Stimulated activated effector memory CD8-positive, alpha-beta T cell treated with anti-CD3 and anti-CD28 coated beads, Interleukin-12 subunit alpha, Interleukin-12 subunit beta, amount 100 ng/mL, for 72 hours (primary cell): ENCODE results near the gene MTCL1.

Experiments
- ATAC-seq: fragments of 150-1000 bp; cut with Tn5 transposase; 2 replicates; pipeline ENCODE4 v1.10.0; 2021
- DNase-seq, 2 donors: peaks; one replicate each; pipeline ENCODE4 v3.0.0; 2021 to 2022; ENCODE audit warnings: low spot score in 2 of 2
- H3K27ac Mint-ChIP-seq: one replicate; pipeline ENCODE4 v1.8.0; 2022; ENCODE audit warnings: mild to moderate bottlenecking, mixed read lengths
- H3K36me3 Mint-ChIP-seq: one replicate; pipeline ENCODE4 v1.8.0; 2022; ENCODE audit warnings: mild to moderate bottlenecking, mixed read lengths
- H3K4me1 Mint-ChIP-seq: one replicate; pipeline ENCODE4 v1.8.0; 2022; ENCODE audit warnings: mixed read lengths
- H3K4me3 Mint-ChIP-seq: one replicate; pipeline ENCODE4 v1.8.0; 2022; ENCODE audit warnings: mild to moderate bottlenecking, mixed read lengths
- H3K9me3 Mint-ChIP-seq: one replicate; pipeline ENCODE4 v1.8.0; 2022; ENCODE audit warnings: mixed read lengths

Gene MTCL1

GRCh38 chr18:8741532-8741931 is 36.2 kb downstream of the MTCL1 start:
- H3K36me3 Mint-ChIP-seq, result no peaks in the 10 kb centered on the region

DNA sequence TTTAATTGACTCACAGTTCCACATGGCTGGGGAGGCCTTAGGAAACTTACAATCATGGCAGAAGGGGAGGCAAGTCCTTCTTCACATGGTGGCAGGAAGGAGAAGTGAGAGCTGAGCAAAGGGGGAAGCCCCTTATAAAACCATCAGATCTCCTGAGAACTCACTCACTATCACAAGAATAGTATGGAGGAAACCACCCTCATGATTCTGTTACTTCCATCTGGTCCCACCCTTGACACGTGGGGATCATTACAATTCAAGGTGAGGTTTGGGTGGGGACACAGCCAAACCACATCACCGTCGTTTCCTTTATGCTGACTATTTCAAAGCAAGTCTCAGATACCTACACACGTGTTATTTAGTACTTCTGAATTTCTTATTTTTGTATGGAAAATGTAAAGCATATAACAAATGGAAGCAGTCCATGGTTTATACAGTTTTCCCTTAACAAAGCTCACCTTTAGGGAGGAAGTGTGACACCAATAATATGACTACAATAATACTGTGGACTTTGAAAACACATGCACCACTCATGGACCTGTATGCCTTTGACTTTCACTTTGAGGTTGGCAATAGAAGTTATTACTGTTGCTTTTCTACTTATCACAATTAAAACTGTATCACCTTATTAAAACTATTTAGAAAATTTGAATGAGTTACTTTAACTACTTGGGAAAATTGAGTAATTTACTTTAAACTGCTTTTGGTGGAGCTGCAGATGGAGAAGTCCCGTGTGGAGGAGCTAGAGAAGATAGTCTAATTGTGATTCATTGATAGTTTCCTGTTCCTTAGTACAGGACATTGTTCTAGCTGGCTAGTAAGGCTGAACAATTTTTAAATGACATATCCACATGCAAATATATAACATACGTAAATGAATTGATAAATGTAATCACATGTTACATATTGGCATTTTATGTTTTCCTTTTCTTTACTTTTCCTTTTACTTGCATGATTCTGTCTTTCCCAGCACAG is 37.3 kb downstream of the MTCL1 start:
- no peak overlapping the region for H3K4me3 Mint-ChIP-seq
- DNase-seq (no peak), ATAC-seq (no peak)
- H3K4me1 Mint-ChIP-seq, result peaks cover 25% of the 10 kb centered on the region
- H3K36me3 Mint-ChIP-seq, result no peaks in the 10 kb centered on the region
- peaks cover 13% of the 10 kb centered on the region for H3K9me3 Mint-ChIP-seq
- no peak overlapping the region for H3K27ac Mint-ChIP-seq

More at GRCh38 chr18:8741532-8741931, 36.2 kb downstream of the MTCL1 start:
- no peak for DNase-seq
- H3K27ac Mint-ChIP-seq, result no peak overlapping the region
- ATAC-seq, result no peak
- H3K9me3 Mint-ChIP-seq, result peaks cover 13% of the 10 kb centered on the region
- H3K4me1 Mint-ChIP-seq, result peaks cover 25% of the 10 kb centered on the region
- no peak overlapping the region for H3K4me3 Mint-ChIP-seq

- no peak for ATAC-seq
- DNase-seq, result no peak
- Mint-ChIP-seq H3K36me3 (no peaks in the 10 kb centered on the region), H3K9me3 (peaks cover 13% of the 10 kb centered on the region), H3K4me1 (peaks cover 25% of the 10 kb centered on the region), H3K27ac (no peak overlapping the region), H3K4me3 (no peak overlapping the region)
Observed at GRCh38 chr18:8744038-8744437, 38.7 kb downstream of the MTCL1 start.

- H3K27ac Mint-ChIP-seq, result no peak overlapping the region
- H3K36me3 Mint-ChIP-seq, result no peaks in the 10 kb centered on the region
- no peak for DNase-seq
- peaks cover 25% of the 10 kb centered on the region for H3K4me1 Mint-ChIP-seq
- peak; percentile 42 for ATAC-seq
- H3K9me3 Mint-ChIP-seq, result peaks cover 13% of the 10 kb centered on the region
- no peak overlapping the region for H3K4me3 Mint-ChIP-seq
Observed at GRCh38 chr18:8744656-8745055, 39.3 kb downstream of the MTCL1 start.

DNA sequence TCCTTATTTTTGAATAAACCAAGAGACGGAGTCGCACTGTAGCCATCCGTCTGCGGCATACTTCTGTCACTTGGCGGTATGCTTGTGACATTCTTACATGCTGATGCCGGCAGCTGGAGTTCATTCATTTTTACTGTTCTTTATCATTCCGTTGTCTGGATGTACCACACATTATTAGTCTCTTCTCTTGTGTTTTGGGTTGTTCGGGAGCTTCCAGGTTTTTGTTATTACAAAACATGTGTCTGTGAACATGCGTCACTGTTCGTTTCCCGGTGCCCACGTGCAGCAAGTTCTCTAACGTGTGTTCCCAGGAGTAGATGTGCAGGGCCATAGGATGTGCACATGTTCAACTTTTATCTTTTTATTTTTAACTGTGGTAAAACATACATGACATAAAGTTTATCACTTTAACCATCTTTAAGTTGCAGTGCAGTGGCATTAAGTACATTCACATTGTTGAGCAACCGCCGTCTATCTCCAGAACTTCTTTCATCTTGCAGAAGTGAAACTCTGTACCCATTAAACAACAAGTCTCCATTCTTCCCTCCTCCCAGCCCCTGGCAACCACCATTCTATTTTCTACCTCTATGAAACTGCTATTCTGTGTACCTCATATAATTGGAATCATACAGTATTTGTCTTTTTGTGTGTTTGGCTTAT is 40.1 kb downstream of the MTCL1 start:
- Mint-ChIP-seq H3K9me3 (peaks cover 13% of the 10 kb centered on the region), H3K4me1 (peaks cover 28% of the 10 kb centered on the region), H3K4me3 (no peak overlapping the region), H3K36me3 (no peaks in the 10 kb centered on the region), H3K27ac (no peak overlapping the region)
- DNase-seq (no peak), ATAC-seq (no peak)

DNA sequence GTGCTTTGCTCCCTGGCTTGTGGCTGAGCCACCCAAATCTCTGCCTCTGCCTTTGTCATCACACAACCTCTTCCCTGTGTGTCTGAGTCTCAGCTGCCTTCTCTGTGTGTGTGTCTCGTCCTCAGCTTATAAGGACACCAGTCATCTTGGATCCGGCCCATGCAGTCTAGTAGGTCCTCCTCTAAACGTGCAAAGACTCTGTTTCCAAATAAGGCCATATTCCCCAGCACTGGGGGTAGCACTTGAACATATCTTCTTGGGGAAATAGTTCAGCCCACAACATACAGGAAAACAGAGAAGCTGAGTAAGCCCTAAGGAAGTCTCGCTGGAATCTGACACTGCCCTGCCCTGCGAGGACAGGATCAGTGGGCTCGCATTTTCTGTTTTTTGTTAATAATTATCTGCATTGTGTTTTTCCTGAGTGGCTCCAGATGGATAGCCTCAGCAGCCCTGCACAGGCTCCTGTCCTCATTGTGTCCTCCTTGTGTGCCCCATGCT is 42.1 kb downstream of the MTCL1 start:
- ATAC-seq (no peak), DNase-seq (no peak)
- Mint-ChIP-seq H3K27ac (no peak overlapping the region), H3K4me1 (peaks cover 25% of the 10 kb centered on the region), H3K36me3 (no peaks in the 10 kb centered on the region), H3K4me3 (no peak overlapping the region), H3K9me3 (peaks cover 4% of the 10 kb centered on the region)

DNA sequence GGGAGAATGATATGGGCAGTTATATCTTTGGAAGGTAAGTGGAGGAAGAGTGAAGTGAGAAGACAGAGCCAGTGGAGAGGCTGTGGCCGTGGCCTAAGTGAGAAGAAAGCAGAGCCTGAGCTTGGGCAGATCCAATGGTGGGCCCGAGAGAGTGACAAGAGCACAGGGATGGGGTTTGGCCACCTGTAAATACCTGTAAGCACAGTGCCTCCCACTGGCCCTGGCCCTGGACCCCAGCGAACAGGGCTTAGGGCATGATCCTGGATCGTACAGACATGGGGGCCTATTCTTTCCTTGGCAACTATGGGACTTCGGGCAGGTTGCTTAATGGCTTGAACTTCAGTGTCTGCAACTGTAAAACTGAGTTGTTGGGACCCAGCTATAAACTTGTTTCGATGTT is 44.1 kb downstream of the MTCL1 start:
- no peaks in the 10 kb centered on the region for H3K36me3 Mint-ChIP-seq
- ATAC-seq, result no peak
- no peaks in the 10 kb centered on the region for H3K9me3 Mint-ChIP-seq
- no peak for DNase-seq
- H3K4me3 Mint-ChIP-seq, result no peak overlapping the region
- H3K4me1 Mint-ChIP-seq, result peaks cover 19% of the 10 kb centered on the region
- H3K27ac Mint-ChIP-seq, result no peak overlapping the region

- no peak for ATAC-seq
- no peak overlapping the region for H3K4me3 Mint-ChIP-seq
- DNase-seq, result no peak
- peaks cover 17% of the 10 kb centered on the region for H3K4me1 Mint-ChIP-seq
- no peaks in the 10 kb centered on the region for H3K9me3 Mint-ChIP-seq
- H3K27ac Mint-ChIP-seq, result no peak overlapping the region
- no peaks in the 10 kb centered on the region for H3K36me3 Mint-ChIP-seq
Observed at GRCh38 chr18:8750954-8751415, 45.6 kb downstream of the MTCL1 start.

GRCh38 chr18:8751692-8752091 is 46.3 kb downstream of the MTCL1 start:
- Mint-ChIP-seq H3K9me3 (no peaks in the 10 kb centered on the region), H3K36me3 (no peaks in the 10 kb centered on the region), H3K27ac (no peak overlapping the region), H3K4me1 (peaks cover 19% of the 10 kb centered on the region), H3K4me3 (no peak overlapping the region)
- DNase-seq (no peak), ATAC-seq (no peak)

- Mint-ChIP-seq H3K36me3 (no peaks in the 10 kb centered on the region), H3K9me3 (no peaks in the 10 kb centered on the region), H3K4me3 (no peak overlapping the region), H3K4me1 (peaks cover 25% of the 10 kb centered on the region), H3K27ac (no peak overlapping the region)
- no peak for ATAC-seq
- no peak for DNase-seq
Observed at GRCh38 chr18:8752329-8752728, 47.0 kb downstream of the MTCL1 start.

DNA sequence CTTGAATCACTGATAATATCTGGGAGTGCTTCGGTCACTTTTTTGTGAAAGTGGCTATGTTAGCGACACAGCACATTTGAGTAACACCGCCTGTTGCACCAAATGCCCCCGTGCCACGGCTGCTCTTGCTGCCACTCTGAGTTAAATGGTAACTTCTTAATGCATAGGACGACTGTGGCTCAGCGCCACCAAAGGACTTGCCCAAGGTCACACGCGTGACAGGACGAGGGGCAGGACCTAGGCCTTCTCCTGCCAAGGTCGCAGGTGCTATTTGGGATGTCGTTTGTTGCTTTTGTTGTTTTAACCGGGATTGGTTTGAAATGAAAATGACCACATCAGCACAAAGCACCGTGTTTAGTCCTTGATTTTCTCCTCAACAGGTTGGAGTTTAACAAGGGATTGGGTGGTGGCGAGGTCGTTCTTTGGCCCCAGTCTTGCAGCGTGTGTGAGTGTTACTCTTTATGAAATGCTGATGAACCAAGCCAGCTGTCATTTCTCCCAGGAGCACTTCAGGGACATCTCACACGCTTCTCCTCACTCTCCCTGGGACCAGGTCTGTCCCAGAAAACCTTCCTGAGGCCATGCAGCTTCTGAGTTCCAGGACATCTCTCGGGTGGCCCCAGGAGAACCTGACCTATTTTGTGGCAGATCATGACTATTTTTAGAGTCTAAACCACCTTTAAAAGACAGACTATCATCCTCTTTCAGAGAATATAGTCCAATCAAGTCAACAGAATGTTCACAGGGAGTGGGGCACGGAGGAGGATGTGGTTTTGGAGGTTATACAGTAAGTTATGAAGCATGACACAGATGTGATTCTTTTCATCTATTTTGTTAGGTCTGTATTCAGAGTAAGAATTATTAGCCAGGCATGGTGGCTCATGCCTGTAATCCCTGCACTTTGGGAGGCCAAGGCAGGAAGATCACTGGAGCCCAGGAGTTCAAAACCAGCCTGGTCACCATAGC is 49.9 kb downstream of the MTCL1 start:
- no peaks in the 10 kb centered on the region for H3K9me3 Mint-ChIP-seq
- H3K4me1 Mint-ChIP-seq, result peaks cover 24% of the 10 kb centered on the region
- no peak overlapping the region for H3K27ac Mint-ChIP-seq
- DNase-seq (no peak), ATAC-seq (peak; percentile 95)
- no peaks in the 10 kb centered on the region for H3K36me3 Mint-ChIP-seq
- peak overlapping the region; percentile 29 for H3K4me3 Mint-ChIP-seq

DNA sequence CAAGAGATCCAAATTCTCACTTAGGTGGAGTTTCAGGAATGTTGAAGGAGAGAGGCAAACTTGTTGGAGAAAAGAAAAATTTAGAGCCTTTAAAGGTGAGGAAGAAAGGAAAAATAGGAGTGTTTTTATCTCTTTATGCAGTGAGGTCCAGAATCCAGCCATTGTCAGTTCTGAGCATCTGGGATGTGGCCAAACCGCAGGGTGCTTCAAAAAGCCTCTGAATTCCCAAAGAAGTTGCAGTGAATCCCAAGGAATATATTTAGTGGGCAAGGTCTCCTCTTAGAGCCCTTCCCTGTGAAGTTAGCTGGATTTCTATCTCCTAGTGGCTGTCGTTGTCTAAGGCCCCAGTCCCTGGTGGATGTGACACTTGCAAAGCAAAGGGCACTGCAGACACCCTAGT is 51.2 kb downstream of the MTCL1 start:
- ATAC-seq, result no peak
- no peak for DNase-seq
- Mint-ChIP-seq H3K4me3 (no peak overlapping the region), H3K4me1 (peaks cover 22% of the 10 kb centered on the region), H3K27ac (no peak overlapping the region), H3K36me3 (no peaks in the 10 kb centered on the region), H3K9me3 (peaks cover 4% of the 10 kb centered on the region)

GRCh38 chr18:8757396-8757997 is 52.1 kb downstream of the MTCL1 start:
- no peaks in the 10 kb centered on the region for H3K36me3 Mint-ChIP-seq
- H3K27ac Mint-ChIP-seq, result no peak overlapping the region
- peaks cover 22% of the 10 kb centered on the region for H3K4me1 Mint-ChIP-seq
- H3K4me3 Mint-ChIP-seq, result no peak overlapping the region
- no peak for DNase-seq
- no peak for ATAC-seq
- peaks cover 7% of the 10 kb centered on the region for H3K9me3 Mint-ChIP-seq

GRCh38 chr18:8758466-8758865 is 53.1 kb downstream of the MTCL1 start:
- Mint-ChIP-seq H3K27ac (no peak overlapping the region), H3K9me3 (peaks cover 8% of the 10 kb centered on the region), H3K36me3 (no peaks in the 10 kb centered on the region), H3K4me3 (no peak overlapping the region), H3K4me1 (peaks cover 22% of the 10 kb centered on the region)
- no peak for ATAC-seq
- DNase-seq, result no peak
